ENCODE results near the gene CECR2. TPM values are rescaled to one million over a fixed set of nuclear protein-coding genes. Genes with fewer than 3 reads are reported as not detected.

The CECR2 gene
- total and polyA plus RNA-seq, 7 donors, result 1.7 to 24.1 (median 19.6) TPM

DNA sequence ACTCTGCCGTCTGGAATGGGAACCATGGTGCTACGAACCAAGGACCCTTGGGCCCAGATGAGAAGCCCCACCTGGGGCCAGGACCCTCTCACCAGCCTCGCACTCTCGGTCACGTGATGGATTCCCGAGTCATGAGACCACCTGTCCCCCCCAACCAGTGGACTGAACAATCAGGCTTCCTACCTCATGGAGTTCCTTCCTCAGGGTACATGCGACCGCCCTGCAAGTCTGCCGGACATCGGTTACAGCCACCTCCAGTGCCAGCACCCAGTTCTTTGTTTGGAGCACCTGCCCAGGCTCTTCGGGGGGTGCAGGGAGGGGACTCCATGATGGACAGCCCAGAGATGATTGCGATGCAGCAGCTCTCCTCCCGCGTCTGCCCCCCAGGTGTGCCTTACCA, 173.2 kb downstream of the CECR2 start:
- 91 to 94% (median 94%) methylated on average over 14 of the region's 14 CpGs for WGBS, 3 donors
- no peaks in the 10 kb centered on the region for H3K9me3 ChIP-seq
- DNase-seq, result no peak
- no peaks in the 10 kb centered on the region for H3K4me1 ChIP-seq
- TF ChIP-seq, protein P1, sequence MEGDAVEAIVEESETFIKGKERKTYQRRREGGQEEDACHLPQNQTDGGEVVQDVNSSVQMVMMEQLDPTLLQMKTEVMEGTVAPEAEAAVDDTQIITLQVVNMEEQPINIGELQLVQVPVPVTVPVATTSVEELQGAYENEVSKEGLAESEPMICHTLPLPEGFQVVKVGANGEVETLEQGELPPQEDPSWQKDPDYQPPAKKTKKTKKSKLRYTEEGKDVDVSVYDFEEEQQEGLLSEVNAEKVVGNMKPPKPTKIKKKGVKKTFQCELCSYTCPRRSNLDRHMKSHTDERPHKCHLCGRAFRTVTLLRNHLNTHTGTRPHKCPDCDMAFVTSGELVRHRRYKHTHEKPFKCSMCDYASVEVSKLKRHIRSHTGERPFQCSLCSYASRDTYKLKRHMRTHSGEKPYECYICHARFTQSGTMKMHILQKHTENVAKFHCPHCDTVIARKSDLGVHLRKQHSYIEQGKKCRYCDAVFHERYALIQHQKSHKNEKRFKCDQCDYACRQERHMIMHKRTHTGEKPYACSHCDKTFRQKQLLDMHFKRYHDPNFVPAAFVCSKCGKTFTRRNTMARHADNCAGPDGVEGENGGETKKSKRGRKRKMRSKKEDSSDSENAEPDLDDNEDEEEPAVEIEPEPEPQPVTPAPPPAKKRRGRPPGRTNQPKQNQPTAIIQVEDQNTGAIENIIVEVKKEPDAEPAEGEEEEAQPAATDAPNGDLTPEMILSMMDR (IDR thresholded peaks at IDR 0.05), result no peak
- ATAC-seq, result no peak
- intact Hi-C loops (cut with DNase I), result no loop called here
- no peaks in the 10 kb centered on the region for H3K27me3 ChIP-seq (ENCODE audit: insufficient read depth in 3 of 3, low read length in 2 of 3)
- H3K27ac ChIP-seq, result no peak overlapping the region
- no peak overlapping the region for H3K4me3 ChIP-seq
- peaks cover 5 to 88% of the 10 kb centered on the region in 2 donors for H3K36me3 ChIP-seq (ENCODE audit: insufficient read depth in 1 of 2, low read depth in 1 of 2)

GRCh38 chr22:17548010-17548755, 178.9 kb downstream of the CECR2 start:
- H3K4me3 ChIP-seq, result no peak overlapping the region
- H3K9me3 ChIP-seq, result no peaks in the 10 kb centered on the region
- intact Hi-C loops (cut with DNase I), result no loop called here
- TF ChIP-seq, protein P1 (IDR thresholded peaks at IDR 0.05), result no peak
- no peak overlapping the region for H3K27ac ChIP-seq
- no peak for DNase-seq
- 90 to 92% (median 92%) methylated on average over 23 of the region's 23 CpGs for WGBS, 3 donors
- H3K36me3 ChIP-seq (ENCODE audit: insufficient read depth in 1 of 2, low read depth in 1 of 2), result peaks cover 0 to 86% of the 10 kb centered on the region in 2 donors
- no peaks in the 10 kb centered on the region for H3K4me1 ChIP-seq
- no peak for ATAC-seq
- no peaks in the 10 kb centered on the region for H3K27me3 ChIP-seq (ENCODE audit: insufficient read depth in 3 of 3, low read length in 2 of 3)

GRCh38 chr22:17548756-17549035, 179.4 kb downstream of the CECR2 start:
- no peak overlapping the region for H3K27ac ChIP-seq
- ATAC-seq (no peak), DNase-seq (no peak)
- 94 to 98% (median 95%) methylated on average over 5 of the region's 5 CpGs for WGBS, 3 donors
- TF ChIP-seq, protein P1 (IDR thresholded peaks at IDR 0.05), result no peak
- peaks cover 0 to 86% of the 10 kb centered on the region in 2 donors for H3K36me3 ChIP-seq (ENCODE audit: insufficient read depth in 1 of 2, low read depth in 1 of 2)
- no peaks in the 10 kb centered on the region for H3K27me3 ChIP-seq (ENCODE audit: insufficient read depth in 3 of 3, low read length in 2 of 3)
- no peak overlapping the region for H3K4me3 ChIP-seq
- no peaks in the 10 kb centered on the region for H3K4me1 ChIP-seq
- H3K9me3 ChIP-seq, result no peaks in the 10 kb centered on the region
- intact Hi-C loops (cut with DNase I), result no loop called here

DNA sequence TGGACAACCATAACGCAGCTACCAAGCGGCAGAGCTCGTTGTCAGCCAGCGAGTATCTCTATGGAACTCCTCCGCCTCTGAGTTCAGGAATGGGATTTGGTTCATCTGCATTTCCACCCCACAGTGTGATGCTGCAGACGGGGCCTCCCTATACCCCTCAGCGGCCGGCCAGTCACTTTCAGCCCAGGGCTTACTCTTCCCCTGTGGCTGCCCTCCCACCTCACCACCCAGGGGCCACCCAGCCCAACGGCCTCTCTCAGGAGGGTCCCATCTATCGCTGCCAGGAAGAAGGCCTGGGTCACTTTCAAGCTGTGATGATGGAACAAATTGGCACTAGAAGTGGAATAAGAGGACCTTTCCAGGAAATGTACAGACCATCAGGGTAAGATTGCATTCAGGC, 179.9 kb downstream of the CECR2 start:
- Histone ChIP-seq H3K27ac (no peak overlapping the region), H3K9me3 (no peaks in the 10 kb centered on the region), H3K27me3 (ENCODE audit: insufficient read depth in 3 of 3, low read length in 2 of 3) (no peaks in the 10 kb centered on the region), H3K4me3 (no peak overlapping the region), H3K4me1 (no peaks in the 10 kb centered on the region), H3K36me3 (ENCODE audit: insufficient read depth in 1 of 2, low read depth in 1 of 2) (peaks cover 0 to 86% of the 10 kb centered on the region in 2 donors)
- intact Hi-C loops (cut with DNase I), result no loop called here
- 83 to 94% (median 86%) methylated on average over 10 of the region's 10 CpGs for WGBS, 3 donors
- ATAC-seq (no peak), DNase-seq (no peak)
- TF ChIP-seq, protein P1 (IDR thresholded peaks at IDR 0.05), result no peak

DNA sequence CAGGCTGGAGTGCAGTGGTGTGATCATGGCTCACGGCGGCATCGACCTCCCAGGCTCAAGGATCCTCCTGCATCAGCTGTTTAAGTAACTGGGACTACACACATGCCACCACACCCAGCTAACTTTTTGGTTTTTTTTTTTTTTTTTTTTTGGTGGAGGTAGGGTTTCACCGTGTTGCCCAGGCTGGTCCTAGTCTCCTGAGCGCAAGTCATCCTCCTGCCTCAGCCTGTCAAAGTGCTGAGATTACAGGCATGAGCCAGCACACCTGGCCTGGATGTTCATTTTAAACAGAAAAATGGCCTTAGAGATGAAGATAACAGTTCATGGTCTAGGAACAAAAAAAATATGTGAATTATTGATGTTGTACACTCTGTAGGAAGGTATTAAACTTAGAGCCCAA, 180.4 kb downstream of the CECR2 start:
- TF ChIP-seq, protein P1 (IDR thresholded peaks at IDR 0.05), result no peak
- DNase-seq, result no peak
- peaks cover 0 to 87% of the 10 kb centered on the region in 2 donors for H3K36me3 ChIP-seq (ENCODE audit: insufficient read depth in 1 of 2, low read depth in 1 of 2)
- H3K9me3 ChIP-seq, result no peaks in the 10 kb centered on the region
- intact Hi-C loops (cut with DNase I), result no loop called here
- WGBS, 3 donors, result 83 to 87% (median 87%) methylated on average over 5 of the region's 5 CpGs
- H3K27me3 ChIP-seq (ENCODE audit: insufficient read depth in 3 of 3, low read length in 2 of 3), result no peaks in the 10 kb centered on the region
- H3K4me1 ChIP-seq, result no peaks in the 10 kb centered on the region
- no peak overlapping the region for H3K27ac ChIP-seq
- no peak overlapping the region for H3K4me3 ChIP-seq
- no peak for ATAC-seq
